NCI-H187 treated with DMSO at 0.1 percent for 48 hours (cell line): ENCODE data around the gene ACACA.

Experiments used
- DNase-seq: peaks from one replicate; lab custom pipeline; 2025; lab: John Stamatoyannopoulos, UW

The ACACA gene

DNA sequence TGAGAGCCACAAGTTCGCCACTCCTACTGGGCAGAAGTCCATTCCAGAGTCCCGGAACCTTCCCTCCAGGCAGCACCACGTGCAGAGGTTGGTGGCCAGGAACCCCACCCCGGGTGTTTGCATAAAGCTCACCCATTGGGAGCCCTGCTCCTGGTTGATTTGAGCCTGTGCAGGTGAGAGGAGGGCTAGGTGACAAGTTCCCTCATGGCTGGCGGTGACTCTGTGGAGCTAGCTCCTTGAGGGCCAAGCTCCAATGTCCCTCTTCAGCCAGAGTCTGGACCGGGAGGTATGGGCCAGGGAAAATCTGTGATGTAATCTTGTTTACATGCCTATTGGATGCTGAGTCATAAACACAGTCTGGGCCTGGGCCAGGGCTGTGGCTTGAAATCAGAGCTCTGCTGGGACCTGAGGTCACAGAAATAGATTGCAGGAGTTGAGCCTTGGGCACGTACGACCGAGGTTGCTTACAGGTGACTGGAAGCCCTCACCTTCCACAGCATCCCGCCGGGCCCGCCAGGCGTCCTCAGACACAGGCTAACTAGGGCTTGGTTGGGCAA, 339.0 kb downstream of the ACACA start:
- DNase-seq, result no peak

DNA sequence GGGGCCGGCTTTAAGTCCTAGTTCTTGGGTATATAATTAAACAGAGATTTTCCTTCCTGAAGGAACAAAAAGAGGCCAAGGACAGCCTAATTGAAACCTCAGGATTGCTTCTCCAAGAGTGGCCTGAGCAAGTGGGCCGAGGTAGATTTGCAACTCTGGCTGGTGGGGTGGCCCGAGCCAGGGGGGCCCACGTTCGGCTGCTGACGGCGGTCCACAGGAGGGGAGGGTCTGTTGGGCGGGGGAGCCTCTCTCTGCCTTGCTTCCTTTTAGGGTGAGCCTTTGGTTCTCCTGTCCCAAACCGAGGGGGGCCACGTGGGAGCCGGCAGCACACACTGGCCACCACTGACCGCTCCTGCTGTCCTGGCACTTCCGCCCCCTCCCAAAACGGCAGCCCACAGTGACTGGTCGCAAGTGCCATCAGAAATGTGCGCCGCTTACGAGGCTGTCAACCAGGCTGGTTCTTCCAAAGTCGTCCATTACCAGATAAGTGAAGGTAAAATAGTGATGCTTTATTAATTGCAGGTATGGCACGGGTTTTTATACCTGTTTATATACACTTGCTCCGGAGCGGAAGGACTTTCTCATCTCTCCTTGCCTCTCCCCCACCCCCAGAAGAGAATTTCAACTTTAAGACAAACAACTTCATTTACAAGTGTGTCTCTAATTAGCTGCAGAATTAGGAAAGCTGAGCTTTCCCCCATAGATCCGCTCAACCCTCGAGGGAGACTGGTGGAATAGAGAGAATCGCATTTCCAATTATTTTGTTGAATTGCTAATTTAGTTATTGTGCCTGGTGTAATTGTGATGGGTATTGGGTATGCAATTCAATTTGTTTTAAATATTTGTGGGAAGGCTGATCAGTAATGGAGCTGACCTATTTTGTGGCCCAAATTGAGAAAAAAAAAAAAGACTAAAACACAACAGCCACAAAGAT, 340.0 kb downstream of the ACACA start:
- no peak for DNase-seq

DNA sequence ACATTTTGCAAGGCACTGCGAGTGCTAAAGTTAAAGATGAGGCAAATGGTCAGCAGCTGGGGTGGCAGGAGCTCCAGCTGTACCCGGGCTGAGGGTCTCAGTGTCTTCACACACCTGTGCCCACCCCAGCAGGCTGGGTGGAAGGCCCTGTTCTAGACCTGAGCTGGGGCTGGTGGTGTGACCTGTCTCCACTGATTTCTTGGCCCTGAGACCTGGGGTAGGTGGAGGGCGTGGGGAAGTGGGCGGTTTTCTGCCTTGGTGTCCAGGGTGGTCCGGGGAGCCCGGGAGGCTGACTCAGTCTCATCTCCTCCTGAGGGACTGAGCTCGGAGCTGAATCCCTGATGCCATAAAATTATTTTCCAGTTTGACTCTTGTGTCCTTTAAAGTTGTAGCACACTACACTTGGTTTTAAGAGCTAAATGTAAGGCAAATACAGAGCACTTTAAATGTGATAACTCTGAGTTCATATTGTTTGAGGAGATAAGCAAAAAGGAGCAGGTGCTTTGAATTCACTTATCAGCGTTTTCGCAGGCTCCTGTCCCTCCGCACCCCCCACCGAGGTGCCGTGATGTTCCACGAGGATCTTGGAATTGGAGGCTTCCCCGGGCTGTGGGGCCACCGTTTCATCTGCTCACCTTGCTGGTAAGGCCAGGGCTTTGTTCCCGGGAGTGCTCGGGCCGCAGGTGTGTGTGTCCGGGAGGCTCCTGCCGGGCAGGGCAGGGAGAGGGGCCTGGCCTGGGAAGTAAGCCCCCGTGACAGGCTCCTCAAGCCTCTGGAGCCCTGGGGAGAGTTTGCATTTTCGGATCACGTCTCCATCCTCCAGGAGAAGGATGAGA, 340.9 kb downstream of the ACACA start:
- DNase-seq, result no peak

DNA sequence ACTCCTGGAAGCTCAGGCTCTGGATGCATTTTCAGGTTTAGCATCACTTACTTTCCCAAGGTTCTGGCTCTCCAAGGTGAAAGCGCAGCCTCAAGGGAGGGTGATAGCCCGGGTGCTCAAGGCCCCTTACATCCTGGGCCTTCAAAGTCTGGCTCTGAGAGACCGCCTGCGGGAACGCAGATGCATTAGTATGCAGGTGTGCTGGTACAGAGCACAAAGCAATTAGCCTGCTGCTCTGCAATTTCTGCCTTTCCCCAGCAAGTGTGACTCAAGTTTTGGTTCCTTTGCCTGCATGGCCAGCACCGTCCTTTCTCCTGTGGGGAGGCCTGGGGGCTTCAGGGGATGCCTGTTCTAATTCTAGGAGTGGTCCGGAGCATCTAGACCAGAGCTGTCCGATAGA, 341.7 kb downstream of the ACACA start:
- DNase-seq, result no peak

DNA sequence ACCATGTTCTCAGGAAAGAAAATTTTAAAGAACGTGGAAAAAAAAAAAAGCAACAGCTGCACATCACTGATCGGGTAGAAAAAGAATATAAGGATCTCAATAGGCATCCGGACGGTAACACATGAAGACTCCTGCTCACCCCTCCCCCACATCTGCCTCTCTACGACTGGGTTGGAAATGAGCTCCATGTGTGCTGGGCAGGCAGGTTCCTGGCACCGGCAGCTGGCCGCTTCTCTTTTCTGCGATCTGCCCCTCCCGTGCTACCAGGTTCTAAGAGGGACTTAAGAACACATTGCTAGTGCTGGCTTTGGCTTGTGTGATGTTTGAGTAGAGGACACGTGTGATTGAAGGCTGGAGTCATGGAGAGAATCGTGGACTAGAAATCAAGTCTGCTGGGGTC, 342.4 kb downstream of the ACACA start:
- no peak for DNase-seq

DNA sequence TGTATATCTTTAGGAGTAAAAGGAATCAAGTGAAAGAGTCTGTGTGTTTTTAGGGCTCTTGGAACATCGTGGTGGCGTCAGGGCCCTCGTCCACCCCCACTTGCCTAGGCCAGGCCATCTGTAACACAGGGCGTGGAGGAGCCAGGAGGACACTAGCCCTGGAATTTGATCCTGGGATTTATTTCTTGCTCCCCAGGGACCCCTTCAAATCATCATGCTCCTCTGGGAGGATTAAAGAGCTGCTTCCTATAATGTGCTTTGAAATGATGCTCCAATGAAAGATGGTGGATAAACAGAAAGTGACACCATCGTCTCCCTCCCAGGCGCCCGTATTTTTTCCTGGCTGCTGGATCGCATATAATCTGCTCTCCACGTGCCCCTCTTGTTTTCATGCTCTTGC, 344.6 kb downstream of the ACACA start:
- DNase-seq, result no peak

DNA sequence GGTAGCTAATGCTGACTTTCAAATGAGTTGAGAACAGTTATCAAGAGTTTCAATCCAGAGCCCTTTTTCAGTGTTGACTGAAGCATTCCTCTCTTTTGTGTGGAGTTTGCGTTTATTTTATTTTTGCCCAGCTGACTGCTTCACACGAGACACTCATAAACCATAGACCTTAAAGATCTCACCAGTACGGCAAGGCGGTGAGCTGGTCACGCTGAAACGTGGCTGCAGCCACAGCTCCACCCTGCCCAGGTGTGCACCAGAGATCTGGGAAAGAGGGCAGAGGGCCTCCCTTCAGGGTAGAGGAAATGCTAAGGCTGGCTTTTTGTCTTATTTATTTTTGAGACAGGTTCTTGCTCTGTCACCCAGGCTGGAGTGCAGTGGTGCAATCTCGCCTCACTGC, 345.7 kb downstream of the ACACA start:
- DNase-seq, result no peak

DNA sequence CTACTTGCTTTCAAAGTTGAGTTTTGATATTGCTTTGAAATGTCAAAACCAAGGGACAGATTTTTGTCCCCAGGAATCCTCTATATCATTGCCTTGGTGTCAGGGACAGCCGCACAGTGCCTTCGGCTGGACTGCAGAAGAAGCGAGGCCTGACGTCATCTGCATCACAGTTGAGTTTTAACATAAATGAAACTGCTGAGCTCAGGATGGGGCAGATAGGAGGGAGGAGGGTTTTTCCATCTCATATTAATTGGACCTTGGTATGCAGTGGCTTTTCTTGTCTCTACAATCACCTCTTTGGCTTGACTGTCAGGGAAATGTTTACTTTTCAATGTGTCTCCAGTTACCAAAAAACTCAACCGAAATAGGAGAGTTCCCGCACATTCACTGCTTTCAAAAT, 346.5 kb downstream of the ACACA start:
- no peak for DNase-seq

DNA sequence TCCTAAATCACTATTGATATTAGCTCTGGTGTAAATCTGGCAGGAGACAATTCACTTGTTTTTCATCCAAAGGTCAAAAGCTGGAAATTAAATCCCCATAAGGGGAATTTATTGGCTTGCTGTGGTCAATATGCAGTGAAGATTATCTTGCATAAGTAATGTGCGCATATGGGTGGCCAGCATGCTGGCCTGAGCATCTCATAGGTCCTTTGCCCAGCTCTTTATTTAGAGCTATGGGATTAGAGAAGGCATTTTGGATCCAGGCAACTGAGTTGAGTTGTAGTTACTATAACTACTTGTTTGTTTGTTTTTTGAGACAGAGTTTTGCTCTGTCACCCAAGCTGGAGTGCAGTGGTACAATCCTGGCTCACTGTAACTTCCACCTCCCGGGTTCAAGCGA, 347.1 kb downstream of the ACACA start:
- DNase-seq, result no peak

DNA sequence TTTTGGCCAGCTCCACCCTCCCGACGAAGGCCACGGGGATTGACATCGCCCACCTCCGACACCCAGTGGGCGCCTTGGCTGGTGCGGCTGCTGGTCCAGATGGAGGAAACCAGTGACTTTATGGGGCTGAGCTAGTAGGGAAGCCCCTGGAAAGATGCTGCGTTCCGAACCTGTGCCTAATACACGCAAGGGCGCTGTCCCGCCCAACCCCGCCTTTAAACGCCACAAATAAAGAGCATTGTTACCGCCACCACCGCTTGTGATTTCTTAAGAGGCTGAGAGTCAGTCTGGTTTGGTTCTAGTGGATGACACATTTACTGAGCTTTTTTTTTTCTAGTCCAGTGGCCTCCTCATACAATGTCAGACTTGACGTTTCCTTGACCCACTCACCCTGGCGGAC, 350.0 kb downstream of the ACACA start:
- no peak for DNase-seq

DNA sequence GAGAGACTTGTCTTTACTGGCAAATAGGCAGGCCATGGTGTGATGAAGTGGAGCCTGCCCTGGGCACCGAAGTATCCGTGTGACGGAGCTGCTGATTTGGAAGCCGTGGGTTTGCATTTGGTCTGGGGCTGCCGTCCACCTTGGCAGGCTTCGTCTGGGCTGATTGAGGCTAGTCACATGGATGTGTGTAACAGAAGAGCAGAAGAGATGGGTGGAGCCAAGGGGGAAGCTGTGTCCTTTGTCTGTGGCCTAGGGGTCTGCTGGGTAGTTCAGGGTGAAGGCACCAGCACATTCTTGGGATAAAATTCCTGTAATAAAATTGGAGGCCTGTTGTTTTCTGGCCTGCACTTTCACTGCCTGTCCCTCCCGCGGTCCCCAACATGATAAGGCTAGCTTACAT, 351.7 kb downstream of the ACACA start:
- DNase-seq, result no peak

DNA sequence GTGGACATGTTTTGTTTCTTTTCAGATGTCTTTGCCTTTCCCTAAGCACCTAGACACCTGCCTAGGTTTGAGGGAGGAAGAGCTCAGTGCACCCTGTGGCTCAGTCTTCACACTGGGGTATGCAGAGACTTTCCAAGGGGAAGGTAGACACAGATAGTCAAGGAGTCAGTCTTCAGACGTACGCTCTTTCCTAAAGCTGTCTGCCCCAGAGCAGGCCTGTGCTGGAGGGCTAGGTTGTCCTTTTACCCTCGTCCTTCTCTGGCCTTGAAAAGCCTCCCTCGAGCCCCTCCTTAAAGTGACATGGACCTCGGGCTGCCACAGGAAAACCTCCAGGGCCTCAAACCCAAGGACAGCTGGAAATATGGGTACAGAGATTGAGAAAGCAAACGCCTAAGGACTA, 354.2 kb downstream of the ACACA start:
- DNase-seq, result no peak

DNA sequence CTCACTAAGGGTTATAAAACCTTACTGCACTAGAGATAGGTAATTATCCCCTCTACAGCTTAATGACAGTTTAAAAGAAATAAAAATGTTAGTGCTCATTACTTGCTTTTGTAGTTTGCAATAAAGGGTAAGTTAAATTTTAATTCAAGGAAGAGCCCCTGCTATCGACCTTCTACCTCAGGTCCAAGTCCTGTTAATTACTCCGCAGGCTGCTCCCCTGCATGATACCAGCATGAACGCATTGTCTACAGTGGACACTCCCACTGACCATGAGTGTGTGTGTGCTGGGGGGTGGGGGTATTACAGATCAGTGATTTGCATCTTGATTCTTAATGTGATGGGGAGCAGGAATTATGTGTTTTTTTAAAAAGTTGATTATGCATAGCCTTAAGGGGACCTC, 354.8 kb downstream of the ACACA start:
- DNase-seq, result no peak

DNA sequence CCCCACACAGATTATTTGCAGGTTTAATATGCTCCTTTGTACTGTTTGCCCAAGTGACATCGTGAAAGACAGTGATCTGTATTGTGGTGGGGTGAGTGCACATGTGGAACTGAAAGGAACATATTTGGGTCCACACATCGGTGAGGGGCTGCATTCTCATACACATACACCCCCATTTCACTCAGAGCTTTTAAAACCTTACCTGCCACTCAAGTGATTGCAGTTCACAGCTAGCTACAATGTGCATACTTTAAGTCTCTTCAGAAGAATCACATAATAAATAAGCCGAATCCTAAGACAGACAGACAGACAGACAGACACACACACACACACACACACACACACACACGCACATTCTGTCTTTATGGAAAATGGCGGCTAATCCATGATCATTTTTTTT, 355.3 kb downstream of the ACACA start:
- DNase-seq, result no peak

DNA sequence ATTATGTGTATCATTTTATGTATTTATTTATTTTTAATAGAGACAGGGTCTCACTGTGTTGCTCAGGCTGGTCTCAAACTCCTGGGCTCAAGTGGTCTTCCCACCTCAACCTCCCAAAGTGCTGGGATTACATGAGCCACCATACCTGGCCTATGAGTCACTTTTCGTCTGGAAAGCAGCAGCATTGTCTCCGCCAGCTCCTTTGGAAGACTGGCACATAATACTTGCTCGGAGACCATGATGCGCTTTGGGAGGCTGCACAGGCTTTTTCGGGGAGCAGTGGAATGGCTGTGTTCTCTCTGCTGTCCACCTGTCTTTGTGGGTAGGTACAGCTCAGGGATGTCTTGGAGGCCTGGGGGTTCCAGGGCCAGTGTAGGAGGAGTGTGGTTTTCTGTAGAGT, 355.7 kb downstream of the ACACA start:
- no peak for DNase-seq

DNA sequence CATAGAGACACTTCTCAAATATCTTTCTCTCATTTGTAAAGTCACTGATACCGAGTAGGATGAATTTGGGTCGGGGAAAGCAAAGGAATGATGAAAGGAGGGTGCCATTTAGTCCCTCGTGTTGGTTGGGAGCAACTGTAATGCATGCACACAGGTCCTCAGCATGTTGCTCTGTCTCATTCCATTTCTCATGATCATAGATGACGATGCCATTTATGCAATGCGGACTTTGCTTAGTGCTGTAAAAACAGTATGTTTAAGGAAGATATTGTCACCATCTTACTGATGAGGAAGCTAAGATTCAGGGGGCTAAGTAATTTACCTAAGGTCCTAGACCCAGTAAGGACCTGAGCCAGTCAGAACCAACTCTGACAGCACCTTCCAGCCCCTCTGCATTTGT, 357.8 kb downstream of the ACACA start:
- DNase-seq, result no peak

DNA sequence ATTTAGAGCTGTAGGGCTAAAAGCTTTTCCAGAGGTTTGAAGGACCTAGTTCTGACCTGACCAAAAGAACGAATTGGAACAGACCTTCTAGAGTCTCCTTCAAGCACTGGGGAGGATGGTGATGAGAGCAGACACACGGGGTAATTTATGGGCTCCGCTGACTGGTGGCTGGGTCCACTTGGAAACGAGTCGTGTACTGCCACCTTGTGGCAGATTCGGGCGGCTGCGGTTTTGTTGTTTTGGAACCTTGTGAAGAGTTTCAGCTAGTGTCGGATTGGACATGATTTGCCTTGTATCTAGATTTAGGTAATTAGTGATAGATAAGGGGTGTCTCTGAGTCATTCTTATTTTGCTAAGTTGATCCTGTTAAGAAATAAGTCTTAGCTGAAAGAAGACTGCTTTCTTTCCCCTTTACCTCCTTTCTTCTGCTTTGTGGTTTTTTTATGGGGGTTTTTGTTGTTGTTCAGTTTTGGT, 359.0 kb downstream of the ACACA start:
- peak; percentile 51 for DNase-seq

DNA sequence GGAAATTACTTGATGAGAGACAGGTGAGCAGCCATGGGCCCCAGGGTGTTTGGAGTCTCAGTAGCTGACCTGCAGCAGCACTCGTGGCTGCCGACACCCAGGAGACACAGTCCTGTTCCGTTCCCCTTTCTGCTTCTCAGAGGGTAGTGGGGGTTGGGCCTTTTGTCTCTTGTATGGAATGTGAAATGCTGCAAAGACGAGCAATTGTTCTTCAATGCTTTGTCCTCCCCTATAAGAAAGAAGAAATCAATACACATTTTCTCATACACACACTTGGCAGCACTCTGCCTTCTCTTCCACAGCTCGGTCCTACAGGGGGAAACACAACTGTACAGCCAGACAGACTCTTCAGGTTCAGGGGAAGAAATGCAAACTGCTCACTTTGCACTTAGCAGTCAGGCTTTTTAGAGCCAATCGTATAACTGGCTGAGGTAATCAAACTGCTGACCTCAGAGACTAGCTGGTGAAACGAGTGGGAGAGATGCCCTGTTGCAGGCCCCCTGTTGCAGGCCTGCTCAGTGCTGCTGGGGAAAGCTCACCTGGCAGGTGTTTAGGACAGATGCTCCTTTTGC, 361.2 kb downstream of the ACACA start:
- DNase-seq, result no peak

DNA sequence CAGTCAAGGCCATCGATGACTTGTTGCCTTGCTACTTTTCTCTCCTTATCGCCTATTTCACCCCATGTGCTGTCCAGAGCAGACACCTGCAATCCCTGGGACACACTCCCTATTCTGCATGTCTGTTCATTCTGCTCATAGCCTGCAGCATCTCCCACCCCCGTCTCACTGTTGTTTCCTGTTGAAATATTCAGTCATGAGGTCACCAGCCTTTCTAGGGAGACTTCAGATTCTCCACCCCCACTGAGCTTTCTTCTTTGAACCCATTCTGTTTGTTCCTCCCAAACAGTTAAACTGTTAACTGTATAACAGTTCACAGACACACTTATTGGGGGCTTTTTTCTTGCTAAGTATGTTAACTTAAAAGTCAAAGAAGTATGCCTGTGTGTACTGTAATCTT, 363.4 kb downstream of the ACACA start:
- no peak for DNase-seq

DNA sequence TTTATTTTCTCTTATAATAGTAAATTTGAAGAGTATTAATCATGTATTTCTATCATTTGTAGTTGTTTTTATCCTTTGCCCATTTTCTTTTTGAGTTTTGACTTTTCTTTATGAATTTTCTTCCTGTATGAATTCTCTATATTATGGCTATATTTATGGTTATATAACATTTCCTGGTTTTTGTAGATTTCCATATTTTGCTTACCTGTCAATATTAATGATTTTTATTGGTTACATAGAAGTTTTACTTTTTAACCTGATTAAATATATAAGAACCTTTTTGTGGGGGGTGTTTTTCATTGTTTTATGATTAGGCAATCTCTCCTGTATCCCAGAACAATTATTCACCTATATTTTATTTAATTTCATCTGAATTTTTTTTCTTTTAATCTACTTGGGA, 364.7 kb downstream of the ACACA start:
- no peak for DNase-seq

DNA sequence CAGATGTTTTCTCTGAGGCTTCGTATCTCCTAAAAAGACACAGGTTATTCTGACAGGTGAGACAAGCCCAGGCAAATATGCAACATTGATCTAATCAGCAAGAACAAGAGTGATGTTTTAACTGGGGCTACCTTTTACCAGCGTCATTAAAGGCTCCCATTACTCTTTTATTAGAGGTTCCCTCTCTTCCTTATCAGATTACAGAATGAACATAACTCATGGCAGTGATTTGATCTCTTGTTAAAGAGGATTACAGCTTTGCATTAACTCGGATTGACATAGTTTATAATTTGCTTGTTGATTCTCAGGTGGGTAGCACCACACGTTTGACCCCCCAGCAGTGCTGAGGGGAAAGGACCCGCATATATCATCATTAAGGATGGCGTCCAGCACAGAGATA, 367.4 kb downstream of the ACACA start:
- DNase-seq, result no peak

DNA sequence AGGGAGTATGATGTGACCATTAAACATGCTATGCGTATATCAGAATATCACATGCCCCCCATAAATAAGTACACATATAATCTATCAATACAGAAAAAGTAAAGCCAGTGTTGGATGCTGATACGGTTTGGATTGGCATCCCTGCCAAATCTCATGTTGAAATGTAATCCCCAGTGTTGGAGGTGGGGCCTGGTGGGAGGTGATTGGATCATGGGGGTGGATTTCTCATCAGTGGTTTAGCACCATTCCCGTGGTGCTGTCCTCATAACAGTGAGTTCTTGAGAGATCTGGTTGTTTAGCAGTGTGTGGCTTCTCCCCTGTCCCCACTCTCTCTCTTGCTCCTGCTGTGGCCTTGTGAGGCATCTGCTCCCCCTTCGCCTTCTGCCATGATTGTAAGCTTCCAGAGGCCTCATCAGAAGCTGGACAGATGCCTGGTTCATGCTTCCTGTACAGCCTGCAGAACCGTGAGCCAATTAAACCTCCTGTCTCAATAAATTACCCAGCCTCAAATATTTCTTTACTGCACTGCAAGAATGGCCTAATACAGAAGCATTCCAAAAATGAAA, 369.0 kb downstream of the ACACA start:
- DNase-seq, result no peak
